ENCODE measurements around the gene PRSS2. TPM values are rescaled to one million over a fixed set of nuclear protein-coding genes. Genes with fewer than 3 reads are reported as not detected.

PRSS2 gene
- total RNA-seq, 1 donor, result not detected

GRCh38 chr7:142808461-142808801, 37.7 kb downstream of the PRSS2 start:
- H4K20me1 ChIP-seq (ENCODE audit: insufficient read depth, low read length), result no peaks in the 10 kb centered on the region
- H3K4me1 ChIP-seq (ENCODE audit: insufficient read depth, low read length), result peaks cover 34% of the 10 kb centered on the region
- H3K36me3 ChIP-seq (ENCODE audit: insufficient read depth, low read length), result no peaks in the 10 kb centered on the region
- H3K79me2 ChIP-seq (ENCODE audit: insufficient read depth, low read length), result no peaks in the 10 kb centered on the region
- H2AFZ ChIP-seq (ENCODE audit: low read length), result no peak overlapping the region
- DNase-seq (ENCODE audit: insufficient read length, low spot score, missing footprints), result no peak
- no peak for TF ChIP-seq CTCF (IDR thresholded peaks at IDR 0.05; ENCODE audit: extremely low read depth, low read depth, low read length)
- no peak overlapping the region for H3K4me3 ChIP-seq (ENCODE audit: insufficient read depth, low read length)
- H3K27ac ChIP-seq (ENCODE audit: low read depth, low read length), result peak overlapping the region; percentile 62
- H3K4me2 ChIP-seq (ENCODE audit: insufficient read depth, low read length), result no peak overlapping the region
- peaks cover 4% of the 10 kb centered on the region for H3K27me3 ChIP-seq (ENCODE audit: insufficient read depth, low read length)
- no peaks in the 10 kb centered on the region for H3K9me3 ChIP-seq (ENCODE audit: low read depth, low read length)

- H3K79me2 ChIP-seq (ENCODE audit: insufficient read depth, low read length), result no peaks in the 10 kb centered on the region
- TF ChIP-seq CTCF (IDR thresholded peaks at IDR 0.05; ENCODE audit: extremely low read depth, low read depth, low read length), result no peak
- DNase-seq (ENCODE audit: insufficient read length, low spot score, missing footprints), result no peak
- no peak overlapping the region for H2AFZ ChIP-seq (ENCODE audit: low read length)
- H3K27ac ChIP-seq (ENCODE audit: low read depth, low read length), result peak overlapping the region; percentile 62
- H3K4me1 ChIP-seq (ENCODE audit: insufficient read depth, low read length), result peaks cover 38% of the 10 kb centered on the region
- no peaks in the 10 kb centered on the region for H3K9me3 ChIP-seq (ENCODE audit: low read depth, low read length)
- H3K27me3 ChIP-seq (ENCODE audit: insufficient read depth, low read length), result peaks cover under 1% of the 10 kb centered on the region
- no peak overlapping the region for H3K4me3 ChIP-seq (ENCODE audit: insufficient read depth, low read length)
- H3K4me2 ChIP-seq (ENCODE audit: insufficient read depth, low read length), result no peak overlapping the region
- H3K36me3 ChIP-seq (ENCODE audit: insufficient read depth, low read length), result no peaks in the 10 kb centered on the region
- H4K20me1 ChIP-seq (ENCODE audit: insufficient read depth, low read length), result no peaks in the 10 kb centered on the region
Observed at GRCh38 chr7:142808802-142809583, 38.2 kb downstream of the PRSS2 start.

GRCh38 chr7:142809671-142810070, 38.9 kb downstream of the PRSS2 start:
- Histone ChIP-seq H3K27ac (ENCODE audit: low read depth, low read length) (no peak overlapping the region), H3K9me3 (ENCODE audit: low read depth, low read length) (no peaks in the 10 kb centered on the region), H3K36me3 (ENCODE audit: insufficient read depth, low read length) (no peaks in the 10 kb centered on the region), H3K4me2 (ENCODE audit: insufficient read depth, low read length) (no peak overlapping the region), H3K79me2 (ENCODE audit: insufficient read depth, low read length) (no peaks in the 10 kb centered on the region), H3K4me3 (ENCODE audit: insufficient read depth, low read length) (no peak overlapping the region), H2AFZ (ENCODE audit: low read length) (no peak overlapping the region), H4K20me1 (ENCODE audit: insufficient read depth, low read length) (no peaks in the 10 kb centered on the region), H3K27me3 (ENCODE audit: insufficient read depth, low read length) (no peaks in the 10 kb centered on the region), H3K4me1 (ENCODE audit: insufficient read depth, low read length) (peaks cover 38% of the 10 kb centered on the region)
- no peak for TF ChIP-seq CTCF (IDR thresholded peaks at IDR 0.05; ENCODE audit: extremely low read depth, low read depth, low read length)
- DNase-seq (ENCODE audit: insufficient read length, low spot score, missing footprints), result no peak

GRCh38 chr7:142811154-142811737, 40.5 kb downstream of the PRSS2 start:
- DNase-seq (ENCODE audit: insufficient read length, low spot score, missing footprints), result no peak
- TF ChIP-seq CTCF (IDR thresholded peaks at IDR 0.05; ENCODE audit: extremely low read depth, low read depth, low read length), result peak; percentile 78
- H3K36me3 ChIP-seq (ENCODE audit: insufficient read depth, low read length), result no peaks in the 10 kb centered on the region
- H3K79me2 ChIP-seq (ENCODE audit: insufficient read depth, low read length), result no peaks in the 10 kb centered on the region
- no peak overlapping the region for H3K4me3 ChIP-seq (ENCODE audit: insufficient read depth, low read length)
- no peak overlapping the region for H2AFZ ChIP-seq (ENCODE audit: low read length)
- H4K20me1 ChIP-seq (ENCODE audit: insufficient read depth, low read length), result no peaks in the 10 kb centered on the region
- H3K9me3 ChIP-seq (ENCODE audit: low read depth, low read length), result no peaks in the 10 kb centered on the region
- H3K27ac ChIP-seq (ENCODE audit: low read depth, low read length), result no peak overlapping the region
- peaks cover 38% of the 10 kb centered on the region for H3K4me1 ChIP-seq (ENCODE audit: insufficient read depth, low read length)
- no peaks in the 10 kb centered on the region for H3K27me3 ChIP-seq (ENCODE audit: insufficient read depth, low read length)
- no peak overlapping the region for H3K4me2 ChIP-seq (ENCODE audit: insufficient read depth, low read length)
